Stimulated activated CD4-positive, alpha-beta T cell treated with anti-CD3 and anti-CD28 coated beads, Interleukin-4, amount 100 ng/mL, for 24 hours (primary cell): ENCODE results near the gene DRICH1.
"Not testable (repeated sequence)": the region's sequence is repeated elsewhere in the genome, so short reads cannot be mapped to it uniquely, and the experiment has no call there.

Source experiments
- DNase-seq: peaks from one replicate; pipeline ENCODE4 v3.0.0-alpha.2; 2020

Gene DRICH1

DNA sequence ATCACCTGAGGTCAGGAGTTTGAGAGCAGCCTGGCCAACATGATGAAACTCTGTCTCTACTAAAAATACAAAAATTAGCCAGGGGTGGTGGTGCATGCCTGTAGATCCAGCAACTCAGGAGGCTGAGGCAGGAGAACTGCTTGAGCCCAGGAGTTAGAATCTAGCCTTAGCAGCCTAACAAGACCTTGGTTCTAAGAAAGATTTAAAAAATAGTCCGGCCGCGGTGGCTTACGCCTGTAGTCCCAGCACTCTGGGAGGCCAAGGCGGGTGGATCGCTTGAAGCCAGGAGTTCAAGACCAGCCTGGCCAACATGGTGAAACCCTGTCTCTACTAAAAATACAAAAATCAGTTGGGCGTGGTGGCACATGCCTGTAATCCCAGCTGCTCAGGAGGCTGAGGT, 14.4 kb upstream of the DRICH1 start:
- DNase-seq: not testable (repeated sequence)

- not testable (repeated sequence) for DNase-seq
Observed at GRCh38 chr22:23640206-23640605, 8.1 kb upstream of the DRICH1 start.

GRCh38 chr22:23639661-23640060, 7.5 kb upstream of the DRICH1 start:
- DNase-seq: no peak

- no peak for DNase-seq
Observed at GRCh38 chr22:23638611-23639010, 6.5 kb upstream of the DRICH1 start.

DNA sequence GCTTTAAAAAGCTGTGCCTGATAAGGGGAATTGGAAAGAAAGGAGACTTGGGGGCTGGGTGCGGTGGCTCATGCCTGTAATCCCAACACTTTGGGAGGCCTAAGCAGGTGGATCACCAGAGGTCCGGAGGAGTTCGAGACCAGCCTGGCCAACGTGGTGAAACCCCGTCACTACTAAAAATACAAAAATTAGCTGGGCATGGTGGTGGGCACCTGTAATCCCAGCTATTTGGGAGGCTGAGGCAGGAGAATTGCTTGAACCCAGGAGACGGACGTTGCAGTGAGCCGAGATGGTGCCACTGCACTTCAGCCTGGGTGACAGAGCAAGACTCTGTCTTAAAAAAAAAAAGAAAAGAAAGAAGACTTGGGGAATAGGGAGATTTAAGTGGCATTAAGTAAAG, 3.2 kb upstream of the DRICH1 start:
- not testable (repeated sequence) for DNase-seq

DNA sequence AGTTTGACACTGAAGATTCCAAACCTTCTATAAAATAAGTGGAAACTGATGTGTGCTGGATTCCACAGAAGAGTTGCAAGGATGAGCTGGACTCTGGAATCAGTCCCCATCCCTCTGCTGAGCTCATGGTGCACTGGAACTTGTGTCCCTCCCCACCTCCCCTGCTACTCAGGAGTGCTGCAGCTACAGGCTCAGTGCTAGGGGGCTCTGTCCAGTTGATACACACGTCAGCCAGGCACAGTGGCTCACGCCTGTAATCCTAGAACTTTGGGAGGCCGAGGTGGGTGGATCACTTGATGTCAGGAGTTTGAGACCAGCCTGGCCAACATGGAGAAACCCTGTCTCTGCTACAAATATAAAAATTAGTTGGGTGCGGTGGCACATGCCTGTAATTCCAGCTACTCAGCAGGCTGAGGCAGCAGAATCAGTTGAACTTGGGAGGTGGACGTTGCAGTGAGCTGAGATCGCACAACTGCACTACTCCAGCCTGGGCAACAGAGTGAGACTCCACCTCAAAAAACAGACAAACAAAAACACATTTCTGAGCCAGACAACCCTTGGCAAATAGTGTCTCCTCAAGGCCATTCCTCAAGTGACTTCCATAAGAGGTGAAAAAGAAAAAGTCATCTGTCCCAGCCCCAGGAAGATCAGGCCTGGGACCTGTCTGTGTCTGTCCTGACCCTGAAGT, 3.9 kb downstream of the DRICH1 start:
- not testable (repeated sequence) for DNase-seq

GRCh38 chr22:23627401-23628055, 4.6 kb downstream of the DRICH1 start:
- DNase-seq: peak; percentile 59

- DNase-seq: no peak
Observed at GRCh38 chr22:23626286-23626975, 5.7 kb downstream of the DRICH1 start.

DNA sequence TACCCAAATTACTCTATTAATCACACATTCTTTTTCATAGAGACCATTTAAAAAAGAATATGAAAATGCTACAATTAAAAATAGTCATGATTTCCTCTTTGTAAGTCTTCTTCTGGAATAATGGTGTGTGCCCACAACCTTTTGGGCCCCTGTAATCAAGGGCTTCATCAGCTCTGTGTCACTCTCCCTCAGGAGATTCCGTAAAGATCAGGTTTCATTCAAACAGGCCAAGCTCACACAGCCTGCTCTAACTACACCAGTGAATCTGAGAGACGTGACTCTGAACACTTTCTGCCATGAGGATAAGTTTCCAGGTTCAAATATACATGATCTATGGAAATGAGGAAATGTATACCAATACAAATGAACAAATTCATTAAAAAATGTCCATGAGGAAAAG, 9.5 kb downstream of the DRICH1 start:
- DNase-seq: no peak

- not testable (repeated sequence) for DNase-seq
Observed at GRCh38 chr22:23621916-23622315, 10.2 kb downstream of the DRICH1 start.

DNA sequence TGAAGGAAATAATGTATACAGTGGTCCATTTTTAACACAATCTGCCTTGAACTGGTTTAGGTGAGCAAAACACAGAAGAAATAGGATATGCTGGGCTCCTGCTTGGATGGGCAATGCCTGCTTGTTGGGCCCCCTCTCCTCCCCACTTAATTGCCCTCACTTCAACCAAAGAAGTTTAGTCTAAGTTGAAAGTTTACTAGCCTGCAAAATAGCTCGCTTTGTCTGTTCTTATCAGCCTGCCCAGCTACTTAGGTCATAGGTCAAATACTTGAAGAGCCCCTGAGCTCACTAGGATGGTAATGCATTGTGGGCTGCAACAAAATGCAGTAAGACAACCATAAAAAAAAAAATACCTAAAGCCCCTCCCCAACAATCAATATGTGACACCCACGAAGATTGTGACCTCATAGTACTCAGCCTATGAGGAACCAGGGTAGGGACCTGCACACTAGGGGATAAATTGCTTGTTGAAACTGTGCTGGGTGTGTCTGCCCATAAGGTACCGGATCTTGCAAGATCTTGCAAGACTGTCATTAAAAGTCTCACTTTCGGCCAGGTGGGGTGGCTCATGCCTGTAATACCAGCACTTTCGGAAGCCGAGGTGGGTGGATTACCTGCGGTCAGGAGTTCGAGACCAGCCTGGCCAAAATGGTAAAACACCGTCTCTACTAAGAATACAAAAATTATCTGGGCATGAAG, 10.9 kb downstream of the DRICH1 start:
- no peak for DNase-seq

DNA sequence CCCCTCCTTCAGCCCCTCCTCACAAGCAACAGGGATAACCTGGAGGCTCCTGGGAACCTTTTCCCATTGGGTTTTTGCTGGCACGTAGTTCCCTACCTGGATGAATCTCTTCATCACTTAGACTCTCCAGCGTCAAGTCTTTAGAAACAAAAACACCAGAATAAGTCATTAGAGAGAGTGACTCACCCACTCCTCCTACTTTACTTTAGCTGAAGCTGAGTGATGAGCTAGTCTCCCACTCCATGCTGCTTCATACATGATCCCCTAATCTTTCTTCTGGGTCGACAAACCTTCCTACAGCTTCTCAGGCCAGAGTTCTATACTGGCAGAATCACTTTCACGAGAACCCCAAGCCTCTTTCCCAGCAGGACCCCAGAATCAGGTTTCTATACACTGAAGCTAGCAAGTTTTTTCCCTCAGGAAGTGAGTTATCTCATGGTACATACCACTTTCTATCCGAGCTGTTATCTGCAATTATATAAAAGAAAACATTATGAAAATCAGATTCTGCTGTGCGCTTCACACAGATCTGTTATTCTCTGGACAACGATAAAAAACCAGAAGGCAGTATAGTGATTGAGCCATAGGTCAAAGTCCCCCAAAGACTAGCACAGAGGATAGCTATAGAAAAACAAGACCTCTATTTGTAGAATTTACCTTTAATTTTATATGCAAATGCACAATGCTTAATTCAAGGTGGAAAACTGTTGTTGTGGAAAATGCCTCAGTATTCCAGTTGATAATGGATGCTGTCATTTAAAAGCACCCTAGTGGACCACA, 18.7 kb downstream of the DRICH1 start:
- DNase-seq: no peak

GRCh38 chr22:23609983-23610781, 21.9 kb downstream of the DRICH1 start:
- no peak for DNase-seq

DNA sequence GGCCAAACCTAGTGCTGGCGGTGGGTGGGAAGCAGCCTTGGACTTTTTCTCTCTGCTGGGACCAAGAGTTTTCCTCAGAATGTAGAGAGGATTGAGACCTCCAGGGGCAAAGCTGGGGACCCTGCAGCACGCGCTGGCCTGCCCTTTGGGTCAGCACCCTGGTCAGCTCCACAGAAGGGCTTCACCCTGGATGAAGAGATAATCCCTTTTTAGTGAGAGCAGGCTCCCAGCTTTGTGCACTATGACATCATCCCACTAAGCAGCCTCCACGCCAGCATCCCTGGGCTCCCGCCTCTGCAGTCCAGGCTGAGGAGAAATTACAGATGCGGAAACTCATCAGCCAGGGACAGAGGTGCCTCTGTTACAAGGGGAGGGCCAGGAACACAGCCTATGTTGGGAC, 23.5 kb downstream of the DRICH1 start:
- no peak for DNase-seq

GRCh38 chr22:23606204-23607131, 25.7 kb downstream of the DRICH1 start:
- DNase-seq: no peak

- DNase-seq: no peak
Observed at GRCh38 chr22:23604939-23605712, 27.0 kb downstream of the DRICH1 start.

- DNase-seq: no peak
Observed at GRCh38 chr22:23603266-23603665, 28.9 kb downstream of the DRICH1 start.

- no peak for DNase-seq
Observed at GRCh38 chr22:23598805-23599518, 33.2 kb downstream of the DRICH1 start.
